ENCODE results near the gene METTL18. TPM values are rescaled to one million over a fixed set of nuclear protein-coding genes. Genes with fewer than 3 reads are reported as not detected.

METTL18 gene
- total RNA-seq (10 to 100 TPM in 2 of 5 donors, 1 to 10 TPM in 1, not detected in 2; 6.8 to 12.9 (median 12.5) TPM), polyA plus RNA-seq (1 to 10 TPM; 7.0 to 9.3 (median 7.6) TPM)
- long read RNA-seq, donor 1, partial matches to known transcripts: 0 of 4 reads
- long read RNA-seq, donor 1, other reads (novel, unspliced or antisense): 0 of 4 reads
- long read RNA-seq, donor 2, partial matches to known transcripts: 0 of 2 reads
- long read RNA-seq, donor 2, other reads (novel, unspliced or antisense): 0 of 2 reads
- long read RNA-seq, donor 3, transcript METTL18-202 (2 exons, 1,521 nt): major isoform, 5 of 5 reads
- long read RNA-seq, donor 3, partial matches to known transcripts: 0 of 5 reads
- long read RNA-seq, donor 3, other reads (novel, unspliced or antisense): 0 of 5 reads
- long read RNA-seq, donor 4: 0 reads
- long read RNA-seq, donor 5, partial matches to known transcripts: 0 of 2 reads
- long read RNA-seq, donor 5, other reads (novel, unspliced or antisense): 0 of 2 reads
- long read RNA-seq, donor 6: 0 reads
- long read RNA-seq, donor 7, partial matches to known transcripts: 0 of 3 reads
- long read RNA-seq, donor 7, other reads (novel, unspliced or antisense): 0 of 3 reads
- long read RNA-seq, donor 8, partial matches to known transcripts: 0 of 3 reads
- long read RNA-seq, donor 8, other reads (novel, unspliced or antisense): 0 of 3 reads
- long read RNA-seq, donor 9, partial matches to known transcripts: 5 of 11 reads
- long read RNA-seq, donor 9, other reads (novel, unspliced or antisense): 0 of 11 reads
- long read RNA-seq, donor 10, partial matches to known transcripts: 0 of 2 reads
- long read RNA-seq, donor 10, other reads (novel, unspliced or antisense): 0 of 2 reads

GRCh38 chr1:169794530-169795416, at the start of gene METTL18:
TSS of gene METTL18 (minus strand) at chr1:169794907. CDS start at chr1:169793695, 1,212 bp downstream.
- intact Hi-C loops (cut with DNase I; ENCODE audit: low total_unique reads): no loop called here
- Histone ChIP-seq H3K4me1 (peaks cover 6 to 31% (median 20%) of the 10 kb centered on the region in 4 donors), H3K27me3 (no peaks in the 10 kb centered on the region), H3K9me3 (no peaks in the 10 kb centered on the region), H3K36me3 (peaks cover 0 to 7% (median 2%) of the 10 kb centered on the region in 4 donors), H3K4me3 (peak within 1 kb of the TSS; percentile 65 to 86 (median 74)), H3K27ac (peak within 1 kb of the TSS; percentile 89 to 91 (median 89))
- TF ChIP-seq, protein P1, sequence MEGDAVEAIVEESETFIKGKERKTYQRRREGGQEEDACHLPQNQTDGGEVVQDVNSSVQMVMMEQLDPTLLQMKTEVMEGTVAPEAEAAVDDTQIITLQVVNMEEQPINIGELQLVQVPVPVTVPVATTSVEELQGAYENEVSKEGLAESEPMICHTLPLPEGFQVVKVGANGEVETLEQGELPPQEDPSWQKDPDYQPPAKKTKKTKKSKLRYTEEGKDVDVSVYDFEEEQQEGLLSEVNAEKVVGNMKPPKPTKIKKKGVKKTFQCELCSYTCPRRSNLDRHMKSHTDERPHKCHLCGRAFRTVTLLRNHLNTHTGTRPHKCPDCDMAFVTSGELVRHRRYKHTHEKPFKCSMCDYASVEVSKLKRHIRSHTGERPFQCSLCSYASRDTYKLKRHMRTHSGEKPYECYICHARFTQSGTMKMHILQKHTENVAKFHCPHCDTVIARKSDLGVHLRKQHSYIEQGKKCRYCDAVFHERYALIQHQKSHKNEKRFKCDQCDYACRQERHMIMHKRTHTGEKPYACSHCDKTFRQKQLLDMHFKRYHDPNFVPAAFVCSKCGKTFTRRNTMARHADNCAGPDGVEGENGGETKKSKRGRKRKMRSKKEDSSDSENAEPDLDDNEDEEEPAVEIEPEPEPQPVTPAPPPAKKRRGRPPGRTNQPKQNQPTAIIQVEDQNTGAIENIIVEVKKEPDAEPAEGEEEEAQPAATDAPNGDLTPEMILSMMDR (IDR thresholded peaks at IDR 0.05): no peak
- peak; percentile 54 to 70 (median 61) for TF ChIP-seq POLR2AphosphoS5 (IDR thresholded peaks at IDR 0.05)
- no peak for TF ChIP-seq POLR2A (IDR thresholded peaks at IDR 0.05)
- peak; percentile 25 for TF ChIP-seq EP300 (IDR thresholded peaks at IDR 0.05)
- peak; percentile 88 to 98 for DNase-seq
- whole genome bisulfite sequencing, 5 donors: 0 to 1% (median 0%) methylated on average over 36 to 48 of the region's 48 CpGs

GRCh38 chr1:169838942-169839341, 44.2 kb upstream of the METTL18 start:
- Histone ChIP-seq H3K9me3 (peaks cover 0 to 8% (median 2%) of the 10 kb centered on the region in 4 donors), H3K36me3 (peaks cover 3 to 51% (median 40%) of the 10 kb centered on the region in 4 donors), H3K4me1 (no peaks in the 10 kb centered on the region), H3K27ac (no peak overlapping the region), H3K27me3 (no peaks in the 10 kb centered on the region), H3K4me3 (no peak overlapping the region)
- intact Hi-C loops (cut with DNase I; ENCODE audit: low total_unique reads): no loop called here
- 72 to 97% (median 80%) methylated on average over 4 of the region's 4 CpGs for WGBS, 5 donors
- TF ChIP-seq POLR2AphosphoS5 (IDR thresholded peaks at IDR 0.05) (no peak), EP300 (IDR thresholded peaks at IDR 0.05) (no peak), POLR2A (IDR thresholded peaks at IDR 0.05) (no peak)
- TF ChIP-seq, protein P1 (IDR thresholded peaks at IDR 0.05): no peak
- no peak for DNase-seq

- no peak for DNase-seq
- Histone ChIP-seq H3K4me1 (no peaks in the 10 kb centered on the region), H3K36me3 (peaks cover 3 to 61% (median 56%) of the 10 kb centered on the region in 4 donors), H3K9me3 (peaks cover 0 to 8% (median 2%) of the 10 kb centered on the region in 4 donors), H3K4me3 (no peak overlapping the region), H3K27ac (no peak overlapping the region), H3K27me3 (no peaks in the 10 kb centered on the region)
- WGBS, 5 donors: 94 to 100% (median 96%) methylated on average over 1 of the region's 1 CpG
- TF ChIP-seq POLR2AphosphoS5 (IDR thresholded peaks at IDR 0.05) (no peak), EP300 (IDR thresholded peaks at IDR 0.05) (no peak), POLR2A (IDR thresholded peaks at IDR 0.05) (no peak)
- TF ChIP-seq, protein P1 (IDR thresholded peaks at IDR 0.05): no peak
- intact Hi-C loops (cut with DNase I; ENCODE audit: low total_unique reads): no loop called here
Observed at GRCh38 chr1:169836198-169836597, 41.5 kb upstream of the METTL18 start.

All from stomach (tissue), 19 donors.